K562 (cell line): Measurements from ENCODE around the gene LRRC8A. TPM values are rescaled to one million over a fixed set of nuclear protein-coding genes. Genes with fewer than 3 reads are reported as not detected.

Experiments used
- GABPA ChIP-seq: fragments of 200-800 bp; sonication (Bioruptor generic); conservative IDR thresholded peaks from 2 replicates; pipeline ENCODE4 v1.6.1; 2016; ENCODE audit warnings: low read depth, missing genetic modification characterization, missing compliant biosample characterization
- MCM2 ChIP-seq: fragments of 450-650 bp; IDR thresholded peaks from 2 replicates; pipeline ENCODE4 v1.6.1; 2017; ENCODE audit warnings: low read depth, mild to moderate bottlenecking
- NFE2 ChIP-seq: IDR thresholded peaks from 2 replicates; pipeline ENCODE4 v1.6.1; 2014; ENCODE audit warnings: antibody characterized with exemption, low read depth
- PHF21A ChIP-seq: fragments of 450-650 bp; IDR thresholded peaks from 2 replicates; pipeline ENCODE4 v1.6.1; 2017; ENCODE audit warnings: low read depth, borderline replicate concordance
- SMAD2 ChIP-seq: fragments of 150-350 bp; IDR thresholded peaks from 2 replicates; pipeline ENCODE4 v1.6.1; 2014; ENCODE audit warnings: low read depth, mild to moderate bottlenecking, low read length
- SMC3 ChIP-seq: conservative IDR thresholded peaks from 2 replicates; pipeline ENCODE4 v1.6.1; 2011; ENCODE audit warnings: low read depth, low read length, improper control_type of control experiment; ENCODE audit not compliant: insufficient read depth
- ZNF197 ChIP-seq: fragments of 200-800 bp; sonication (Bioruptor generic); IDR thresholded peaks from 2 replicates; pipeline ENCODE4 v1.6.1; 2016; ENCODE audit warnings: low read depth, missing genetic modification characterization, missing compliant biosample characterization
- ZNF274 ChIP-seq: IDR thresholded peaks from 2 replicates; pipeline ENCODE4 v1.6.1; 2011; ENCODE audit warnings: low read depth, mild to moderate bottlenecking, low read length, moderate library complexity, borderline replicate concordance
- ZNF707 ChIP-seq: fragments of 250-450 bp; sonication (Bioruptor Pico); conservative IDR thresholded peaks from 2 replicates; pipeline ENCODE4 v1.8.0; 2022; ENCODE audit warnings: inconsistent platforms, mild to moderate bottlenecking, moderate library complexity
- polyA plus RNA-seq, 8 experiments: library from polyadenylated mRNA; depleted of rRNA in 4 of 8; stranded (reverse) in 5 of 8; unstranded in 3 of 8; fragments of >200 nt; fragmentation: Nextera tagmentation in 2 of 8; fragmentation: Illumina TruSeq in 1 of 8; extraction: Ambion mirVana in 2 of 8; extraction: Trizol in 1 of 8; gene quantifications; 2 replicates each; pipeline versions ENCODE4 v1.2.1 to v1.2.3, GENCODE V29; 2011 to 2014; ENCODE audit warnings: inconsistent platforms in 1 of 8, missing spikeins in 1 of 8
- total RNA-seq, 7 experiments: library from RNA; depleted of rRNA in 6 of 7; stranded (reverse); fragments of >200 nt in 6 of 7; fragmentation: Illumina TruSeq in 2 of 7; extraction: Trizol in 2 of 7; gene quantifications; 2 replicates each; pipeline versions ENCODE4 v1.2.1 to v1.2.3, GENCODE V29; 2011 to 2021; ENCODE audit warnings: low replicate concordance in 1 of 7
- TF ChIP-seq, protein P1 (sequence below): fragments of 250-450 bp; sonication (Bioruptor Pico); IDR thresholded peaks from 2 replicates; pipeline ENCODE4 v1.9.0; 2021; ENCODE audit warnings: mild to moderate bottlenecking, inconsistent platforms
- TF ChIP-seq, protein P2 (sequence below): IDR thresholded peaks from 2 replicates; pipeline ENCODE4 v1.6.1; 2011; ENCODE audit not compliant: insufficient read length; ENCODE audit errors: extremely low read depth
- TF ChIP-seq, protein P3 (sequence below): fragments of 250-450 bp; sonication (Bioruptor Pico); IDR thresholded peaks from 2 replicates; pipeline ENCODE4 v1.4.0; 2020
- TF ChIP-seq, protein P4 (sequence below): fragments of 450-650 bp; conservative IDR thresholded peaks from 2 replicates; pipeline ENCODE4 v1.6.1; 2016; ENCODE audit warnings: missing genetic modification characterization, low read depth, mild to moderate bottlenecking, missing compliant biosample characterization, moderate library complexity
- TF ChIP-seq, protein P5 (sequence below): sonication (generic); formaldehyde crosslinking; IDR thresholded peaks from 2 replicates; pipeline ENCODE4 v1.8.1; 2023; ENCODE audit warnings: mild to moderate bottlenecking, missing genetic modification reagents

Gene LRRC8A
- total and polyA plus RNA-seq, 9 of the 15 experiments (the other 6 are each of a cell fraction or from before 2014, with no cell fraction given), result 2.9 to 24.7 (median 8.9) TPM

DNA sequence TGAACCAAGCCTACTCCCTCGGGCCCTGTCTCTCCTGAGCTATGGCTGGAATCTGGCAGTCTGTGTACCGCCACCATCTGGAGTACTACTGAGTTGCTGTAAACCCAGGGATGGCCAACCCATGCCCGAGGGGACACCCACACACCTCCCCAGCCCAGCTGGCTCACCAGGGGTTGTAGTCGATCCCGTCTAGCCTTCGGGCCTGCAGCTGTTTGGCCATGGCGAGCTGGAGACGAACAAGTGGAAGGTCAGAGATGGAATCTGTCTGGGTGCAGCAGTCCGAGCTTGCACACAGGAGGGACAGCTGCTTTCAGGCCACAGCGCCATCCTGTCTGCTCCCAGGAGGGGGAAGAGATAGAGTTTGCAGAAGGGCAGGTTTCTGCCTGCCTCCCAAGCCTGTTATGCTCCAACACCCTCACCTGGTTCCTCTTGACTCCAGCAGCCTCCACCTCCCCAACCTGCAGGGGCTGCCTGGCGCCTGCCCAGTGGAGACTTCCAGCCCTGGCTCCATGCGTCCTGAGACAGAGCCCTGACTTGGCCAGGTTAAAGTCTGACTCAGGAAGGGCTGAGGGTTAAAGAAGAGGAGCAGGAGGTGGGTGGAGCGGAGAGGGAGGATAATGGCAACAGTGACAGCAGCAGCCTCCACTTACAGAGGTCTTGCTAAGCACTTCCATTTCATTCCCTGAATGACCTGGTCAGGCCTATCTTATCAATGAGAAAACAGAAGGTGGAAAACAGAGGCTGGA, 36.6 kb upstream of the LRRC8A start (continued):
- TF ChIP-seq, protein P1, sequence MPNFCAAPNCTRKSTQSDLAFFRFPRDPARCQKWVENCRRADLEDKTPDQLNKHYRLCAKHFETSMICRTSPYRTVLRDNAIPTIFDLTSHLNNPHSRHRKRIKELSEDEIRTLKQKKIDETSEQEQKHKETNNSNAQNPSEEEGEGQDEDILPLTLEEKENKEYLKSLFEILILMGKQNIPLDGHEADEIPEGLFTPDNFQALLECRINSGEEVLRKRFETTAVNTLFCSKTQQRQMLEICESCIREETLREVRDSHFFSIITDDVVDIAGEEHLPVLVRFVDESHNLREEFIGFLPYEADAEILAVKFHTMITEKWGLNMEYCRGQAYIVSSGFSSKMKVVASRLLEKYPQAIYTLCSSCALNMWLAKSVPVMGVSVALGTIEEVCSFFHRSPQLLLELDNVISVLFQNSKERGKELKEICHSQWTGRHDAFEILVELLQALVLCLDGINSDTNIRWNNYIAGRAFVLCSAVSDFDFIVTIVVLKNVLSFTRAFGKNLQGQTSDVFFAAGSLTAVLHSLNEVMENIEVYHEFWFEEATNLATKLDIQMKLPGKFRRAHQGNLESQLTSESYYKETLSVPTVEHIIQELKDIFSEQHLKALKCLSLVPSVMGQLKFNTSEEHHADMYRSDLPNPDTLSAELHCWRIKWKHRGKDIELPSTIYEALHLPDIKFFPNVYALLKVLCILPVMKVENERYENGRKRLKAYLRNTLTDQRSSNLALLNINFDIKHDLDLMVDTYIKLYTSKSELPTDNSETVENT (CRISPR knock-in tag), result no peak
- TF ChIP-seq SMC3 (no peak), SMAD2 (no peak), ZNF197 (no peak), GABPA (no peak), ZNF274 (no peak), PHF21A (no peak), NFE2 (0 out of 2 replicates have a peak, but pooled peaks have one; percentile 1), ZNF707 (no peak), MCM2 (no peak)
- TF ChIP-seq, protein P2, sequence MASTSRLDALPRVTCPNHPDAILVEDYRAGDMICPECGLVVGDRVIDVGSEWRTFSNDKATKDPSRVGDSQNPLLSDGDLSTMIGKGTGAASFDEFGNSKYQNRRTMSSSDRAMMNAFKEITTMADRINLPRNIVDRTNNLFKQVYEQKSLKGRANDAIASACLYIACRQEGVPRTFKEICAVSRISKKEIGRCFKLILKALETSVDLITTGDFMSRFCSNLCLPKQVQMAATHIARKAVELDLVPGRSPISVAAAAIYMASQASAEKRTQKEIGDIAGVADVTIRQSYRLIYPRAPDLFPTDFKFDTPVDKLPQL, result no peak
- TF ChIP-seq, protein P3, sequence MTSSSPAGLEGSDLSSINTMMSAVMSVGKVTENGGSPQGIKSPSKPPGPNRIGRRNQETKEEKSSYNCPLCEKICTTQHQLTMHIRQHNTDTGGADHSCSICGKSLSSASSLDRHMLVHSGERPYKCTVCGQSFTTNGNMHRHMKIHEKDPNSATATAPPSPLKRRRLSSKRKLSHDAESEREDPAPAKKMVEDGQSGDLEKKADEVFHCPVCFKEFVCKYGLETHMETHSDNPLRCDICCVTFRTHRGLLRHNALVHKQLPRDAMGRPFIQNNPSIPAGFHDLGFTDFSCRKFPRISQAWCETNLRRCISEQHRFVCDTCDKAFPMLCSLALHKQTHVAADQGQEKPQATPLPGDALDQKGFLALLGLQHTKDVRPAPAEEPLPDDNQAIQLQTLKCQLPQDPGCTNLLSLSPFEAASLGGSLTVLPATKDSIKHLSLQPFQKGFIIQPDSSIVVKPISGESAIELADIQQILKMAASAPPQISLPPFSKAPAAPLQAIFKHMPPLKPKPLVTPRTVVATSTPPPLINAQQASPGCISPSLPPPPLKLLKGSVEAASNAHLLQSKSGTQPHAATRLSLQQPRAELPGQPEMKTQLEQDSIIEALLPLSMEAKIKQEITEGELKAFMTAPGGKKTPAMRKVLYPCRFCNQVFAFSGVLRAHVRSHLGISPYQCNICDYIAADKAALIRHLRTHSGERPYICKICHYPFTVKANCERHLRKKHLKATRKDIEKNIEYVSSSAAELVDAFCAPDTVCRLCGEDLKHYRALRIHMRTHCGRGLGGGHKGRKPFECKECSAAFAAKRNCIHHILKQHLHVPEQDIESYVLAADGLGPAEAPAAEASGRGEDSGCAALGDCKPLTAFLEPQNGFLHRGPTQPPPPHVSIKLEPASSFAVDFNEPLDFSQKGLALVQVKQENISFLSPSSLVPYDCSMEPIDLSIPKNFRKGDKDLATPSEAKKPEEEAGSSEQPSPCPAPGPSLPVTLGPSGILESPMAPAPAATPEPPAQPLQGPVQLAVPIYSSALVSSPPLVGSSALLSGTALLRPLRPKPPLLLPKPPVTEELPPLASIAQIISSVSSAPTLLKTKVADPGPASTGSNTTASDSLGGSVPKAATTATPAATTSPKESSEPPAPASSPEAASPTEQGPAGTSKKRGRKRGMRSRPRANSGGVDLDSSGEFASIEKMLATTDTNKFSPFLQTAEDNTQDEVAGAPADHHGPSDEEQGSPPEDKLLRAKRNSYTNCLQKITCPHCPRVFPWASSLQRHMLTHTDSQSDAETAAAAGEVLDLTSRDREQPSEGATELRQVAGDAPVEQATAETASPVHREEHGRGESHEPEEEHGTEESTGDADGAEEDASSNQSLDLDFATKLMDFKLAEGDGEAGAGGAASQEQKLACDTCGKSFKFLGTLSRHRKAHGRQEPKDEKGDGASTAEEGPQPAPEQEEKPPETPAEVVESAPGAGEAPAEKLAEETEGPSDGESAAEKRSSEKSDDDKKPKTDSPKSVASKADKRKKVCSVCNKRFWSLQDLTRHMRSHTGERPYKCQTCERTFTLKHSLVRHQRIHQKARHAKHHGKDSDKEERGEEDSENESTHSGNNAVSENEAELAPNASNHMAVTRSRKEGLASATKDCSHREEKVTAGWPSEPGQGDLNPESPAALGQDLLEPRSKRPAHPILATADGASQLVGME, result no peak
- TF ChIP-seq, protein P4, sequence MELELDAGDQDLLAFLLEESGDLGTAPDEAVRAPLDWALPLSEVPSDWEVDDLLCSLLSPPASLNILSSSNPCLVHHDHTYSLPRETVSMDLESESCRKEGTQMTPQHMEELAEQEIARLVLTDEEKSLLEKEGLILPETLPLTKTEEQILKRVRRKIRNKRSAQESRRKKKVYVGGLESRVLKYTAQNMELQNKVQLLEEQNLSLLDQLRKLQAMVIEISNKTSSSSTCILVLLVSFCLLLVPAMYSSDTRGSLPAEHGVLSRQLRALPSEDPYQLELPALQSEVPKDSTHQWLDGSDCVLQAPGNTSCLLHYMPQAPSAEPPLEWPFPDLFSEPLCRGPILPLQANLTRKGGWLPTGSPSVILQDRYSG (tag), result no peak
- TF ChIP-seq, protein P5, sequence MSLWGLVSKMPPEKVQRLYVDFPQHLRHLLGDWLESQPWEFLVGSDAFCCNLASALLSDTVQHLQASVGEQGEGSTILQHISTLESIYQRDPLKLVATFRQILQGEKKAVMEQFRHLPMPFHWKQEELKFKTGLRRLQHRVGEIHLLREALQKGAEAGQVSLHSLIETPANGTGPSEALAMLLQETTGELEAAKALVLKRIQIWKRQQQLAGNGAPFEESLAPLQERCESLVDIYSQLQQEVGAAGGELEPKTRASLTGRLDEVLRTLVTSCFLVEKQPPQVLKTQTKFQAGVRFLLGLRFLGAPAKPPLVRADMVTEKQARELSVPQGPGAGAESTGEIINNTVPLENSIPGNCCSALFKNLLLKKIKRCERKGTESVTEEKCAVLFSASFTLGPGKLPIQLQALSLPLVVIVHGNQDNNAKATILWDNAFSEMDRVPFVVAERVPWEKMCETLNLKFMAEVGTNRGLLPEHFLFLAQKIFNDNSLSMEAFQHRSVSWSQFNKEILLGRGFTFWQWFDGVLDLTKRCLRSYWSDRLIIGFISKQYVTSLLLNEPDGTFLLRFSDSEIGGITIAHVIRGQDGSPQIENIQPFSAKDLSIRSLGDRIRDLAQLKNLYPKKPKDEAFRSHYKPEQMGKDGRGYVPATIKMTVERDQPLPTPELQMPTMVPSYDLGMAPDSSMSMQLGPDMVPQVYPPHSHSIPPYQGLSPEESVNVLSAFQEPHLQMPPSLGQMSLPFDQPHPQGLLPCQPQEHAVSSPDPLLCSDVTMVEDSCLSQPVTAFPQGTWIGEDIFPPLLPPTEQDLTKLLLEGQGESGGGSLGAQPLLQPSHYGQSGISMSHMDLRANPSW (CRISPR knock-in tag), result no peak
